LoVo (cell line): Measurements from ENCODE around the gene EGFR.
"Not testable (repeated sequence)": the region's sequence is repeated elsewhere in the genome, so short reads cannot be mapped to it uniquely, and the experiment has no call there.

ENCODE experiments used
- DNase-seq: peaks from one replicate; pipeline ENCODE4 v3.0.0-alpha.2; 2016; ENCODE audit warnings: low spot score

The EGFR gene

GRCh38 chr7:55147736-55148135, 128.9 kb downstream of the EGFR start:
- DNase-seq: no peak

GRCh38 chr7:55148571-55148970, 129.8 kb downstream of the EGFR start:
- DNase-seq: no peak

- no peak for DNase-seq
These were observed 130.2 kb downstream of the EGFR start for GRCh38 chr7:55149001-55149400.

GRCh38 chr7:55150166-55150565, 131.3 kb downstream of the EGFR start:
- DNase-seq: no peak

GRCh38 chr7:55150709-55151451, 132.1 kb downstream of the EGFR start:
- no peak for DNase-seq

- DNase-seq: no peak
These were observed 133.7 kb downstream of the EGFR start for GRCh38 chr7:55152516-55152915.

DNA sequence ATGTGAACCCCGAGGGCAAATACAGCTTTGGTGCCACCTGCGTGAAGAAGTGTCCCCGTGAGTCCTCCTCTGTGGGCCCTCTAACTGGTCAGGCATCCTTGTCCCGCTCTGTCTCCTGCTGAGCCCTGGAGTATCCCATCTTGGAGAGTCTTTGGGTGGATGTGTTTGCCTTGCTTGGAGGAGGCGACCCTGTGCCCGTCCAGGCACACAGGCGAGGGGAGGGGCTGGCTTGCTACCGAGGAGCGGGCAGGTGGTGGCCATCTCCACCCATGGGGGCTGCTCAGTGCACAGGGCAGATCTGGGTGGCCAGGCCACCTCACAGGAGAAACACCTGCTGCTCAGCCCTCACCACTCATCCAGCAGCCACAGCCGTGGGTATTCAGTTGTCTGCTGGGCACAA, 135.3 kb downstream of the EGFR start:
- DNase-seq: no peak

DNA sequence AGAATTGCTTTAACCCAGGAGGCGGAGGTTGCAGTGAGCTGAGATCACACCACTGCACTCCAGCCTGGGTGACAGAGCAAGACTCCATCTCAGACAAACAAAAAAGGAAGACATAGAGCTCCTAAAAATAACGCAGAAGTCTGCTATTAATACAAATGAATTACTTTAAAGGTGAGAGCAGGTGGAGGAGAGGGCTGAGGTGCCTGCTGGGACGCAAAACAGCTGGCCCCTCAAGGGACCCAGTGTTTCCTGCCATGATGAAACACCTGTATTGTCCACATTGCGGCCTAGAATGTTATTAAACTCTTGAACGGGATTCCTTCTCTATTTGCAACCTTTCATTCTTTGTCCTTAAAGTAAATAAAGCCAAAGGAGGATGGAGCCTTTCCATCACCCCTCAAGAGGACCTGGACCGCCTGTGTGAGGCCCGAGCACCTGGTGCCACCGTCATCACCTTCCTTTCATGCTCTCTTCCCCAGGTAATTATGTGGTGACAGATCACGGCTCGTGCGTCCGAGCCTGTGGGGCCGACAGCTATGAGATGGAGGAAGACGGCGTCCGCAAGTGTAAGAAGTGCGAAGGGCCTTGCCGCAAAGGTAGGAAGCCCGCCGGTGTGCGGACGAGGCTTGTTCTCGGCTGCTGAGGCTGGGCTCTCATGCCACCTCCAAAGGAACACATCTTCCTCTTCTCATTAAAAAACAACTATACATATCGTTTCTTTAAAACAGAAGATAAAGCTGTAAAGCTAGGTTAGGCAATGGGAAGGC, 136.7 kb downstream of the EGFR start:
- no peak for DNase-seq

DNA sequence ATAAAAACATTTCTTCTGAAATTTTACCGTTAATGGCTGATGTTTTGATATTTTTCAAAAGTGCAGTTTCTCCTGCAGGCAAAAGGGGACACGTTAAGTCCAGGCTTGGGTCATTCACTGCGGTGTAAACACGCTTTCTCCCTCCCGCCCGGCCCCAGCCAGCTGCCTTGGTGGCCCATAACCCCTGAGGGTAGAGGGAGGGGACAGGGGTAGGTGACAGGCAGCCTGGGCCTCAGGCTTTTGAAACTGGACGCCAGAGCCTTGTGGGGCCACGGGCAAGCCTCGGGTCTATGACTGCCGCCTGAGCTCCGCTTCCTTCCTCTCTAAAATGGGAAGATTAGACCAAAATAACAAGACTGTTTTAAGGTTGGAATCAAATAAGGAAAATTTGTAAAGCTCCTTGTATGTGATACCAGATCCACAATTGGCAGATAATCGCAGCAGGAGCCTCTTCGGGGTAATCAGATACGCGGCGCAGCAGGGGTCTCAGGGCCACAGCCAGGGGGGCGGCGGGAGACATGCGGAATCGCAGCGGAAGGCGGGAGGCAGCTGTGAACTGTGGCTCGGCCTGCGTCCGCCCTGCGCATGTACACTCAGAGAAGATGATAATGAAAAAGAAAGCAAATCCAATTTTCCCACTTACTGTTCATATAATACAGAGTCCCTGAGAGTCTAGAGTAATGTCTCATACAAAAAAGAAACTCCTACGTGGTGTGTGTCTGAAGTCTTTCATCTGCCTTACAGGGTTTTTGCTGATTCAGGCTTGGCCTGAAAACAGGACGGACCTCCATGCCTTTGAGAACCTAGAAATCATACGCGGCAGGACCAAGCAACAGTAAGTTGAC, 138.3 kb downstream of the EGFR start:
- no peak for DNase-seq

DNA sequence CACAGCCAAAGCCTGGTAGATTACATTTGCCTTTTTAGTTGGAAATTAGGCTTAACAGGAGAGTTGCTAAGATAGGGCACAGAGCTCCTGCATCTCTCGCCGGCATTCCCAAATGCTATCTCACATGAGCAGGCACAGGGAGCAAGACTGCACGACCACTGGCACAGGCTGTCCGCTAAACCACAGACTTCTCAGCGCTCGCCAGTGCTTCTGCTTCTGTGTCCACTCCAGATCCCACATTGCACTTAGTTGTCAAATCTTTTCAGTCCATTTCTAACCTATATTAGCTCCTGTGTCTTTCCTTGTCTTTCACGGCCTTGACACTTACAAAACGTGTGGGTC, 138.9 kb downstream of the EGFR start:
- no peak for DNase-seq

DNA sequence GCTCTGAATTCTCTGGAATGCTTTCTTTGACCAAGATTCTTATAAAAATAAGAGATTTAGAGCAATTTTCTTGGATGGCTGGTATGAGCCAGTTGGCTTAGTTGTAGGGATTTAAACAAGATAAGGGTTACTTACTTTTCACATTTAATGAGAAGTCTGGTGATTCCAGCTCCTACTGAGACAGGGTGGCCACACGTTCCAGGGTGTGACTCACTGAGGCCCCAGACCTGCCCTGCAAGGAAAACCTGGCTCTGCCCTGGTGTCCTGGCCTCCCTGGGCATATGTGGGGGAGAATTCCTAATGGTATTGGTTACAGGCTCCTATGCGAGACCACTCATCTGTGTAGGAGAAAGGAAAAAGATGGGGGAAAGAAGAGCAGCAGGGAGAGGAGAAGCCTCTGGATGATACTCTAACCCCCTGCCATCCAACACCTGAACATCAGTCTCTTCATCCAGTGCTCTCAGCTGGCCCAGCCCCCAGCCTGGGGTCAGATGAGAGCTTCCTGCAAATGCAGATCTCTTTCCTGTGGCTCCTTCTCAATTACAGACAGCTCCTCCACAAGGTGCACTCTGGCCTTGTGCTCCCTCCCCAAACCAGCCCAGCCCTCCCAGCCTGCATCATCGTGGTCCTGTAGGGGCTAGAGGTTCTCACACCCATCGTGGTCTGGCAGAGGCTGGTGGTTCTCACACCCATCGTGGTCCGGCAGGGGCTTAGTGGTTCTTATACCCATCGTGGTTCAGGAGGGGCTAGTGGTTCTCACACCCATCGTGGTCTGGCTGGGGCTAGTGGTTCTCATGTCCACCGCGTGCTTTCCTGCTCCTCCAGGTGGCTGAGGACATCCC, 139.9 kb downstream of the EGFR start:
- DNase-seq: no peak

- no peak for DNase-seq
These were observed 141.7 kb downstream of the EGFR start for GRCh38 chr7:55160539-55160938.

GRCh38 chr7:55161154-55161687, 142.4 kb downstream of the EGFR start:
- no peak for DNase-seq

GRCh38 chr7:55162476-55162875, 143.7 kb downstream of the EGFR start:
- no peak for DNase-seq

GRCh38 chr7:55163733-55164132, 144.9 kb downstream of the EGFR start:
- no peak for DNase-seq

- DNase-seq: no peak
These were observed 145.7 kb downstream of the EGFR start for GRCh38 chr7:55164527-55164926.

DNA sequence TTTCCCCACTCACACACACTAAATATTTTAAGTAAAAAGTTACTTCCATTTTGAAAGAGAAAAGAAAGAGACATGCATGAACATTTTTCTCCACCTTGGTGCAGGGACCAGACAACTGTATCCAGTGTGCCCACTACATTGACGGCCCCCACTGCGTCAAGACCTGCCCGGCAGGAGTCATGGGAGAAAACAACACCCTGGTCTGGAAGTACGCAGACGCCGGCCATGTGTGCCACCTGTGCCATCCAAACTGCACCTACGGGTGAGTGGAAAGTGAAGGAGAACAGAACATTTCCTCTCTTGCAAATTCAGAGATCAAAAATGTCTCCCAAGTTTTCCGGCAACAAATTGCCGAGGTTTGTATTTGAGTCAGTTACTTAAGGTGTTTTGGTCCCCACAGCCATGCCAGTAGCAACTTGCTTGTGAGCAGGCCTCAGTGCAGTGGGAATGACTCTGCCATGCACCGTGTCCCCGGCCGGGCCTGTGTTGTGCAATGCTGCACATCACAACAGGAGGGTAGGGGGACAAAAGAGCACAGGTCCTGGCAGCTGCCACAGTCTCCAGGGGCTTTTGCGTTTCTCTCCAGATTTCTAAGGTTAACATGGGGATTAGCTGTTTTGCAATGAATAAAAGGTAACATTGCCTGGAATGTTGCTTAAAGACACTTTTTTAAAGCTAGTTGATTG, 146.5 kb downstream of the EGFR start:
- DNase-seq: no peak

DNA sequence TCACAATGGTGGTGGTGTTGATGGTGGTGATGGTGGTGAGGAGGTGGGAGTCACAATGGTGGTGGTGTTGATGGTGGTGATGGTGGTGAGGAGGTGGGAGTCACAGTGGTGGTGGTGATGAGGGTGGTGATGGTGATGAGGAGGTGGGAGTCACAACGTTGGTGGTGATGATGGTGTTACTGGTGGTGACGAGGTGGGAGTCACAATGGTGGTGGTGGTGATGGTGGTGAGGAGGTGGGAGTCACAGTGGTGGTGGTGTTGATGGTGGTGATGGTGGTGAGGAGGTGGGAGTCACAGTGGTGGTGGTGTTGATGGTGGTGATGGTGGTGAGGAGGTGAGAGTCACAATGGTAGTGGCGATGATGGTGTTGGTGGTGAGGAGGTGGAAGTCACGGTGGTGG, 148.5 kb downstream of the EGFR start:
- not testable (repeated sequence) for DNase-seq

- no peak for DNase-seq
These were observed 151.7 kb downstream of the EGFR start for GRCh38 chr7:55170335-55171069.

DNA sequence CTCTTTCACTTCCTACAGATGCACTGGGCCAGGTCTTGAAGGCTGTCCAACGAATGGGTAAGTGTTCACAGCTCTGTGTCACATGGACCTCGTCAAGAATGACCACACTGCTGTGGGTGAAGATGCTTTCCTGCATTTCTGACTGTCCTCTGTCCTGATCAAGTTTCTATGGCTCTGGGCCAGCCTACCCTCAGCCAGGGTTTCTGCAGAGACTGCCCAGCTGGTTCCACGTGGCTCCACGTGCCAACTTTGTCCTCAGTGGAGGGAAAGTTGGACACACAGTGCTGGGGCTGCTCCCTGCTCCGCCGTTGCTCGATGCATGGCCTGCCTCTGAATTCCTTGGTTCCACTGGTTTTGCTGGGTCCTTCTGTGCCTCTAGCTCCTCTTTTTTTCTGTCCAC, 152.3 kb downstream of the EGFR start:
- DNase-seq: no peak
